Lung microvascular endothelial cell (primary cell): ENCODE results near the gene MRC2. TPM values are rescaled to one million over a fixed set of nuclear protein-coding genes. Genes with fewer than 3 reads are reported as not detected.
"Not testable (repeated sequence)": the region's sequence is repeated elsewhere in the genome, so short reads cannot be mapped to it uniquely, and the experiment has no call there.

Source experiments
- DNase-seq, 2 donors: peaks; one replicate each; pipeline versions ENCODE4 v3.0.0 to v3.0.0-alpha.2; 2010; ENCODE audit warnings: low read depth in 2 of 2
- total RNA-seq: library from RNA; depleted of rRNA; stranded (reverse); fragments of >200 nt; gene quantifications from 2 replicates; pipeline ENCODE4 v1.2.1, GENCODE V29; 2014

Gene MRC2
- total RNA-seq, 1 donor from 2014 or later = 5.6 TPM

GRCh38 chr17:62611728-62612127, 15.7 kb upstream of the MRC2 start:
- DNase-seq = peak in 1 of 2 donors; percentile 67

- DNase-seq = not testable (repeated sequence)
These were observed 15.2 kb upstream of the MRC2 start for GRCh38 chr17:62612289-62612688.

GRCh38 chr17:62613095-62613494, 14.4 kb upstream of the MRC2 start:
- DNase-seq = not testable (repeated sequence)

GRCh38 chr17:62614142-62614541, 13.3 kb upstream of the MRC2 start:
- no peak for DNase-seq

GRCh38 chr17:62615503-62615902, 12.0 kb upstream of the MRC2 start:
- DNase-seq = no peak

- DNase-seq = no peak
These were observed 10.2 kb upstream of the MRC2 start for GRCh38 chr17:62616993-62617893.

GRCh38 chr17:62617894-62618472, 9.5 kb upstream of the MRC2 start:
- DNase-seq = no peak

- DNase-seq = no peak
These were observed 8.6 kb upstream of the MRC2 start for GRCh38 chr17:62618647-62619416.

- no peak for DNase-seq
These were observed 7.9 kb upstream of the MRC2 start for GRCh38 chr17:62619417-62620155.

GRCh38 chr17:62621223-62621622, 6.2 kb upstream of the MRC2 start:
- DNase-seq = no peak

- DNase-seq = no peak
These were observed 2.1 kb upstream of the MRC2 start for GRCh38 chr17:62625184-62625869.

- DNase-seq = no peak
These were observed 1.6 kb upstream of the MRC2 start for GRCh38 chr17:62625870-62626200.

- peak; percentile 27 to 52 for DNase-seq
These were observed 701 bp upstream of the MRC2 start for GRCh38 chr17:62626719-62627218.

- peak; percentile 35 to 50 for DNase-seq
These were observed 599 bp downstream of the MRC2 start for GRCh38 chr17:62627904-62628633.

GRCh38 chr17:62628831-62629555, 1.5 kb downstream of the MRC2 start:
- DNase-seq = no peak

- DNase-seq = no peak
These were observed 2.3 kb downstream of the MRC2 start for GRCh38 chr17:62629556-62630364.

GRCh38 chr17:62630365-62631085, 3.1 kb downstream of the MRC2 start:
- no peak for DNase-seq
